HG03432 (cell line): Measurements from ENCODE around the gene GALNT11.

ENCODE experiments used
- ATAC-seq: cut with Tn5 transposase; IDR thresholded peaks from one replicate; pipeline ENCODE4 v1.9.1; 2021; ENCODE audit warnings: mild to moderate bottlenecking, moderate library complexity; ENCODE audit not compliant: unreplicated experiment

GALNT11 gene

DNA sequence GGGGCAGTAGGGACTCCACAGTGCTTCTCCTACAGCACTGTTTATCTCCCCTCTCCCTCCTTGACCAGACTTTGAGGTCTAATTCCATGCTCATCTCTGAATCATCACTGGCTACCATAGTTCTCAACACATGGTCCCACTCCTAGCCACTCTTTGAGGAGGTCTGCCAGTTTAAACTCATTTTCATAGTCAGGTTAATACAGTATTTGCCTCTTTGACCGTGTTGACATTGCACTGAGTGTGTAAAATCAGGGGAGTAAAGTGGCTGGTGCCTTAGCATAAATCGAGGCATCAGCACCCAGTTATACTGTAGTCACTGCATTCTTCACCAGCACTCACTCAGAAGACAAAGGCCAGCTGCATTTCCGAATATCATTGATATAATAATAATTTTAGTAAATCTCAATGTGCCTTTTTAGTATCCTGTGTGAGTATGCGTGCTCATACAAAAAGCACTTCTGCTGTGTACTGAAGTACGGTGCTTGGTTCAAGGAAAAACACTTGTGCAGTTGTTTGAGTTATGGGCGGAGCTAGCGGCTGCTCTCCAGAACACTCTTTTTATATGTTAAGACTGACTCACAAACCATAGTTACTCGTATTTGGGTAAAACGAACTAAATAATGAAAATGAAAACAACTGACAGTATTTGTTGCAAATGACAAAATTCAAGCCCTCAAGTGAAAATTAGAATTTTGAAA is 89.7 kb downstream of the GALNT11 start:
- no peak for ATAC-seq

DNA sequence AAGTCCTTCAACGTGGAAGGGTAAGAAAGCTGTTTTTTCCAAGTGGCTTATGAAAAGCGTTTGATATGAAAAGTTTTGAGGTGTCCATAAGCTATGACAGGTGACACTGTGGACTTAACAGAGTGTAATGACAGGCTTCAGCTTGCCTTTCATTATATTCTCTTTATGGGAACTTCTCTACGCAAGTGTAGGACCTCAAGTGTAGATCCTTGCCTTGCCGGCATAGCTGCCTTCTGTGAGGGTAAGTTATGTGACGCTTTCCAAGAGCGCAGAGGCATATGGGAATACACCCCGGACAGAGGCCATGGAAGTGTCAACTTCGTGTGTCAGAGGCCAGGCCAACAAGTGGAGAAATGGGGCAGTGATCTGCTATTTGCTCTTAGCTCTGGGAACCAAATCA is 91.9 kb downstream of the GALNT11 start:
- no peak for ATAC-seq

DNA sequence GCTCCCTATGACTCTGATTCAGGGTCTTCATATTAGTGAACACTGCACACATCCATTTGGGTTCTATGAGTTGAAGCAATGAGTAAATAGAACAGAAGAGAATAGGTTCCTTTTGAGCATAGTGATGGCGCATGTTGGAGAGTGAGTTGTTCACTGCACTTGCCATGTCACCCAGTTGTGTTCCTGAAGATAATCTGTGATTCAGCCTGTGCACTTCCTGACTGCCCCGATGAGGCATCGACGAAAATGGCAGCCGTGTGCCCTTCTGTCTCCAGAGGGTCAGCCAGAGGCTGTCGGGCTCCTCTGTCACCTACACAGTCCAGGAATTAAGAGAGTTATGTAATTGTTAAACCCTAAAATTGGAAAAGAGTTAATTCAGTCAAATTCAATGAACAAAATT is 94.7 kb downstream of the GALNT11 start:
- no peak for ATAC-seq

DNA sequence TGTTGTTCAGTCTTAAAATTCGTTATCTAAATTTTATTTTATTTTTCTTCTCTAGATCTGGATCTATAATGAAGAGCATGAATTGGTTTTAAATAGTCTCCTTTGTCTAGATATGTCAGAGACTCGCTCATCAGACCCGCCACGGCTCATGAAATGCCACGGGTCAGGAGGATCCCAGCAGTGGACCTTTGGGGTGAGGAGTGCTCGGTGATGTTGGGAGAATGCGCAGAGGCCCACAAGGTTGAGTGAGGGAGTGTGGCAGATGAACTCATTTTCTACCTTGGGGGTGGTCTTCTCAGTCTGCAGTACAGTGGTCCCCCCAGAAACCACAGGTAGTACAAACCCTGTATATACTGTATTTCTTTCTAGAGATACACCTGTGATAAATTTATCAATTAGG is 95.3 kb downstream of the GALNT11 start:
- no peak for ATAC-seq

DNA sequence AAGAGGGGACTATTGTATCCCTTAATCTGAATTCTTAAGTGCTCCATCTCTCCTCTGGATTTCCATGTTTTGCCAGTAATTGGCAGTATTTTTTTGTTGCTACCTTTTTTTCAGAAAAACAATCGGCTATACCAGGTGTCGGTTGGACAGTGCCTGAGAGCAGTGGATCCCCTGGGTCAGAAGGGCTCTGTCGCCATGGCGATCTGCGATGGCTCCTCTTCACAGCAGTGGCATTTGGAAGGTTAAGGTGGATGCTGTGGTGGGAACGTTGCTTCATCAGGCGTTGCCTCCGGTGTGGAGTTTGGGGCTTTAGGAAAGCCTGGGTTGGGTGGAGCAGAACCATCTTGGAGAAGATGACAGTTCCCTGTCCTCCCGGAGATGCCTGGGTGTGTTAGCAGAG is 96.0 kb downstream of the GALNT11 start:
- ATAC-seq = no peak

DNA sequence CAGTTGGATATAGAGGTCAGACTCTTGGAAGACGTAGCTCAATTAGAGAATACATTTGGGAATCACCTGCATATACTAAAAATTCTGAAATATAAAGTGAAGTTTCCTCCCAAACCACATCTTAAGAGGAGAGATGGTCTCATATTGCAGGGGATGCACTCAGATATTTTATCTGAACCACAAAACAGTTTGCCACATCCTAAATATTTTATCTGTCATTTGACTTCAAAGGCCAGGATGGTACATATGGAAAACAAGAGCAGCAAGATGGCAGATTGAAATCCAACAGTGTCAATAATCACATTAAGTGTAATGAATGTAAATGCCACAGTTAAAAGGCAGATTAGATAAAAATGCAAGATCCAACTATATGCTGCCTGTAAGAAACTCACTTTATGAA is 97.1 kb downstream of the GALNT11 start:
- no peak for ATAC-seq

DNA sequence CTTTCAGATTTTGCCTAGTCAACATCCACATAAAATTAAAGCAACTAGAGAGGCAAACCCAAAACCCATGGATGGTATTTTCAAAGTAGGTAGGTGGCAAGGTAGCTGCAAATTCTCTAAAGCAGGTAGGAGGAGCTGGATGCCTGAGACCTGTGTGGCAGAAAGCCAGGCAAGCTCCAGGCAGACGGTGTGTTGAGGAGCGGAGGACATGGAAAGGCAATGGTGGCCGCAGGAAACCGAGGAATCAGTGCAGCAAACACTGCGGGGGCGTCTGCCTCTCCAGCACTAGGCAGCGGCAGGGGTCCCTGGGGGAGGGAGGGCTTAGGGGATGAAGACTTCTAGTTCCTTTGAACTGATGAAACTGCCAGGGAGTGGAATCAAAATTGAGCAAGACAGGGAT is 101.3 kb downstream of the GALNT11 start:
- no peak for ATAC-seq

DNA sequence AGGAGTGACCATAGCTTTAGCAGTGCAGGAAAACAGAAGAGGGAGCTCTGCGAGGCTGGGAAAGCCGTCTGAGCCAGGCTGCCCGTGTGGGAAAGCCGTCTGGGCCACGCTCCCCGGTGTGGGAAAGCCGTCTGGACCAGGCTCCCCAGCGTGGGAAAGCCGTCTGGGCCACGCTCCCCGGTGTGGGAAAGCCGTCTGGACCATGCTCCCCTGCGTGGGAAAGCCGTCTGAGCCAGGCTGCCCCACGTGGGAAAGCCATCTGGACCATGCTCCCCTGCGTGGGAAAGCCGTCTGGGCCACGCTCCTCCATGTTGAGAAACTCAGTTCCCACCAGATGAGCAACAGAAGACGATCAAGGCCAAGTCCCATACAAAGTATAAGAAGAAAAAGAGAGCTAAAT is 101.8 kb downstream of the GALNT11 start:
- ATAC-seq = no peak

DNA sequence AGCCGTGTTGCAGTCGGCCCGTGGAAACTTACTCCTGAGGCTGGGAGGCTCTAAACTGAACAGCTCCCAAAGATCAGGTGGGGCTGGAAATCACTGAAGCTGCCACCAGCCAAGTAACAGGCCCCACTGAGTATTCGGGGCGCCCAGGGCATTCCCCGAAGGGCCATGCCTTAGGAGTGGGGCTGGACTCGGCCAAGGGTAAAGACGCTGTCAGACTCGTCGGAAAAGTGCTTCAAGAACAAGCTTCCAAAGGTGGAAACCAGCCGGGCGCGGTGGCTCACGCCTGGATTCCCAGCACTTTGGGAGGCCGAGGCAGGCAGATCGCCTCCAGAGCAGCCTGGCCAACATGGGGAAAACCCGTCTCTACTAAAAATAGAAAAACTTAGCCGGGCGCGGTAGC is 102.8 kb downstream of the GALNT11 start:
- no peak for ATAC-seq

DNA sequence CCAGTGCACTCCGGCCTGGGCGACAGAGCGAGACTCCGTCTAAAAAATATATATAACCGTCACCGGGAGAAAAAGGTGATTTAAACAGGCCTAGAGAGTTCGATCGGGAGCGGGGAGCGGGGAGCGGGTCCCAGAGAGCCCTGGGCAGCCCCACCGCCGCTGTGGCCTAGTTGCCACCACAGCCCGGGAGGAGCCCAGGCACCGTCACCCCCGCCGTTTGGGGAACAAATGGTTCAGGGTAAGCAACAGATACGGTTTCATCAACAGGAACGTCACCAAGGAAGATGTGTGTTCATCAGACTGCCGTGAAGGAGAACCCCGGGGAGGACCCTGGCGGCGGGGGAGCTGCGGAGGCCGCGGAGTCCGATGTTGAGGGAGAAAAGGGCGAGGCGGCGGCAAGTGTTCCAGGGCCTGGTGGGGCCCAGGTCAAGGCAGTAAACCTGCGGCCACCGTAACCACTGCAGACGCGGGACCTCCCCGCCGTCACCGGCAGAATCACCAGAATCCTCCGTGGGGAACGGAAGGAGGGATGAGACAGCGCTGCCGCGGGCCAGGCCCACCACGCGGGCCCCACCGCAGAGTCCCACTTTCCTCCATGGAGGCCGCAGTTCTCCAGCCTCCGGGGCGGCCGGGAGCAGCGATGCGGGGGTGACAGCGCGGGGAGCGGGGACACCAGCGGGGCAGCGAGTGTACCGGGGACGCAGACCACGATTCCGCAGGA is 103.4 kb downstream of the GALNT11 start:
- ATAC-seq = no peak

DNA sequence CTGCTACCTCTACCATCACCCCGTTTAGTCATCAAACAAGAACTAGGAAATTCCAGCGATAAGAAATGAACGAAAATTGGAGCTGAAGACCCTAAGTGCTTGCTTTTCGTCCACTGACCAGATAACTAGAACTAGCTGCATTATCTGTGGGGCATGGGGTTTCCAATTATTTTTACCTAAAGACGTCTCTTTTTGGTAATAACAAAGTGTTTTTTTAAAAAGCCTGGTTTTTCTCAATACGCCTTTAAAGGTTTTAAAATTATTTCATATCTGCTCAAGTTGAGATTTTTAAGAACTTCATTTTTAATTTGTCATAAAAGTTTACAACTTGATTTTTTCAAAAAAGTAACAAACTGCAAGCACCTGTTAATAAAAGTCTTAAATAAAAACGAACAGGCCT is 104.2 kb downstream of the GALNT11 start:
- no peak for ATAC-seq

DNA sequence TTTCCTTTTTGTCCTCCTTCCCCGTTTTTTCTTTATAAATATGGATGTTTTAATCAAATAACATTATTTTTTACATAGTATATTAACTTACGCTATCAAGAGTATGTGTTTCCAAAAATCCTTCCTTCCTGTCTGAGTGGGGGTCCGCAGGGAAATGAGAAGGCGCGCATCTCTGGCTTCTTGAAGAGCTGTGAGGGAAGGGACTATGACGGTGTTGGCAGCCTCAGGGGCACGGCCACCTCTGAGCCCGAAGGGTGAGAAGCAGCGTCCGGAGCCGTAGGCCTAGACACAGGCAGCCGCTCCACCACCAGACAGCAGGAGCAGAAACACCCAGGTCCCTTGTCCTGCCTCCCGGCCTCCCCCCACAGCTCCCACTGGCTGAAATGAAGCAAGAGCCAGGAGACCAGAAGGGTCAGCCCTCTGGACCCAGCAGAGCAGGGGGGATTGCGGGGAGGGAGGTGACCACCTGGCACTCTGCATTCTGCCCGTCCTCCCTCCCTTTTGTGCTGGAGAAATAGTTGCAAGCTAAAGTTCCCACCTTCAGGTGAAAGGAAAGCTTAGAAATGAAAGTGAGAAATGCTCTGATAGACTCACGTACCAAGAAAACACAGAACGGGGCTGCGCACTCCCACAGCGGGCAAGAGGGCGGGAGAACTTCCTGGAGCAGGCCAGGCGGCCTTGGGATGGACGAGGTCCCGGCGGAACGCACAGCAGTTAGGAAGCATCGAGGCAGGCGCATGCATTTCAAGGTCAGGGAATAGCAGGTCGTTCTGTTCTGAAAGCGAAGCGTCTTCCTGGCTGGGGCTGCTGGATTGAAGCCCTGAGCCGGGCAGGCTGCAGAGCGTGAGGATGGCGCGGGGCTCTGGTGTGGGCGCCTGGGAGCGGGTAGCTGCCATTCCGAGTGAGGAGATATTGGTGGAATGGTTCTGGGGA is 105.5 kb downstream of the GALNT11 start:
- no peak for ATAC-seq

DNA sequence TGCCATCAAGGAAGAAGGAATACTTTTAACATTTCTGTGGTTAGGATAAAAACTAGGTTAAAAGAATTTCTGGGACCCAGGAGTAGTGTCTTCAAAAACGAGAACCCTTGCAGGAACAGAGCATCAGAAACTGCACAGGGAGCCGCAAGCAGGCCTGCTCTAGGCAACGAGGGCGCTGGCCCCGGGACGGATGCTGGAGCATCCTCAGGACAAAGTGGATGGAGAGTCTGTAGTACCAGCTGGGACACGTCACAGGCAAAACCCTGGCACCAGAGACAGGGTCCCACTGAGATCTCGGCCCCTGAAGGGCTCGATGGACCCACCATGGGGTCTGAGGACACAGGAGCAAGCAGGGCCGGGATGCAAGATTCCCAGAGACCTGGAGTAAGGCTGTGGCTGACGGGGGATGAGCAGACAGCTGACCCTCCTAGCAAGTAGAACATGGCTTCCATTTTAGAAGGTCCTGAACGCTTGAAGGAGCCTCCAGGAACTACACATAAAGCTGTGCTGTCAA is 106.6 kb downstream of the GALNT11 start:
- ATAC-seq = no peak

DNA sequence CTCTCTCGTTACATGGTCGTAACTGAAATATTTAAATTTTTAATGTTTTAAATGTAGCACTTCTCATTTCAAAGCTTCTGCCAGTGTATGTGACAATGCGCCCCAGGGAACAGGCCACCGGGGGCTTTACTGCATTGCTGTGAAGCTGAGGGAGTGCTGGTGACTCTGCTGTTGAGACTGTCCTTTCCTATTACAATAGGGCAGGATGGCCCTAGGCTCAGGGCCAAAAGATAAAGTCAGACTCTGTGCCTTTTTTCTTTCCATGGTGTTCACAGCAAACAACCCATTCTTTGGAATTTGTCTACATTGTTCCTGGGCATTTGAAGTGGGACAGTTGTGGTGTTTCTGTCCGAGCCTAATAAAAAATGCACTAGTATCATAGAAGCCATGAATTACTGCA is 107.3 kb downstream of the GALNT11 start:
- ATAC-seq = no peak

DNA sequence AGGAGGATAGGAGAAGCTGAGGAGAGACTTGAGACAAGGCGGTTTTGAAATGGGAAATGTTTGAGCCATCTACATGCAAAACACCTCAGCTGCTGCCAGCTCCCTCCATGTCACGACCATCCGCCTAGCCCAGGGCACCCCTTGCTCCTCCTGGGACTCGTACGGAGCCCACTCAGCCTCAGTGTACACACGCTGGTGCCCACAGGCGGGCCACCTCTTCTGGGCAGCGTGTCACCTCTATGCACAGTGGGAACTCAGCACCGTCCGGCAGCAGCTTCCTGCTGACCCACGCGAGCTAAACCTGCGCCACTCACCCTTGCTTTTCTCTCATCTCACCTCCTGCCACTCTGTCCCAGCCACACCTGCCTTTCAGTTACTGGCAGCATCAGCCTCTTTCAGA is 108.3 kb downstream of the GALNT11 start:
- ATAC-seq = no peak

DNA sequence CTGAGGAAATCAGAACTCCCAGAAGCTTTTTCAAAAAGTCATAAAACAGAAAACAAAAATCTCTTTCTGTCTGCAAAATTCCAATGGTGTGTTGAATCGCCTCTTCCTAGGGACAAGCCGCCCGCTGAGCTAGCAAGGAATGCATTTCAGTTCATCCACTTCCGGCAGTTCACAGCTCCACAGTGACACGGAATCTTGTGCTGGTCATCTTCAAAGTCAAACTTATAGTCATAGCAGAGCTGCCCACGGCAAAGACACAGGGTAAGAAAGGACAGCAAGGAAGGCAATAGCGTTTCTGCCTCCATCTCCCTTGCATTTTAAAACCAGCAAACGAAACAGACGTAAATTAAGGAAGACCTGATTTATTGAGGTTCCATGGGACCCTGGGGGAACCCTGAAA is 111.2 kb downstream of the GALNT11 start:
- ATAC-seq = no peak

DNA sequence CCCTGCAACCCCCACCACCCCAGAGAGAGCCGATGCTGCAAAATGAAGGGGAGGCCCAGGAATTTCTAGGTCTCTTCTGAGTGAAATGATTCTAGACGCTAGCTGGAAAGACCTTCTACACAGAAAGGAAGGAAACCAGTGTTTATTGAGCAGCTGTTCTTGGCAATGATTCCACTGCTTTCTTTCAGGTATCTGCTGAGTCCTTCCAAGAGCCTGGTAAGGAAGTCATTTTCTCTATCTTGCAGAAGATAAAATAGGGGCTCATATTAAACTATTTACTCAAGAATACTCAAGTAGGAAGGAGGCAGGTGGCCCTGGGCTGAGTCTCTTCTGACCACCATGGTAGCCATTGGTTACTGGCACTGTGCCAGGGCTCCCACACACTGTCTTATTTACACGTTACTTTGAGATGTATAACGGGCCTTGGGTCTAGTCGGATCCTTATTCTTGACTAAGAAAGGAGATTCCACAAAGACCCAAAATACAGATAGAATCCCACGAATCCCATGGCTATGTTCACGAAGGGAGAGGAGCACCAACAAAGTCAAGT is 112.1 kb downstream of the GALNT11 start:
- no peak for ATAC-seq

DNA sequence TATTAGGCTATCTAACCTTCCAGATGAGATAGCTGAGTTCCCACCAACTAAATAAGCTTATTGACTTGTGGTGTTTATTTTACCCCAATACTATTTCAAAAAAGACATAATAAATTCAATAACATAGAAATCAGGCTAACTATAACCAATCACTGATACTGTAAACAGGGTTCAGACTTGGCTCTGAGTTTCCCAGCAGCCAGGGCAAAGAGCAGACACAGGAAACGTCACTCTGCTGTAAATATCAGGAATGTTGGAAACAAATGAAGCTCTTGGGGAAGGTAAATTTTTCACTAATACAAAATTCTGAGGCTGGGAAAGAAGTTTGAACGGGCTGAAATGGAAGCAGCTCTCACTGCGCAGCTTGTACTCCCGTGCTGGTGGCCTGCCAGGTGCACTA is 114.6 kb downstream of the GALNT11 start:
- no peak for ATAC-seq

DNA sequence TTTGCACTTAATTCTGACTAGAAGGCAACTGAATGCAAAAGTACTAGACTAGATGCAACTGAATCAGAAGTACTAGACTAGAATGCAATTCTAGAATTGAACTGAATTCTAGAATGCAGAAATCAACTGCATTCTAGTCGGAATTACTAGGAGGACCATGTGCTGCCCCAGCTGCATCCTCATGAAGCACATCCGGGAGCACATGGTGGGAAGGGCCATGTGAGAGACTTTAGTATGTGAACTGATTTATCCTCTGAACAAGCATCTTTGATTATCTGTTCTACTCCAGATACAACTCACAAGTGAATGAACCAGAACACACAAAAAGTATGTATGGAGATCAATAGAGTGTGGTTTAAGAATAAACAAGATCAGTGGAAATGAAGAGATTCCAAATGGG is 115.1 kb downstream of the GALNT11 start:
- ATAC-seq = no peak

DNA sequence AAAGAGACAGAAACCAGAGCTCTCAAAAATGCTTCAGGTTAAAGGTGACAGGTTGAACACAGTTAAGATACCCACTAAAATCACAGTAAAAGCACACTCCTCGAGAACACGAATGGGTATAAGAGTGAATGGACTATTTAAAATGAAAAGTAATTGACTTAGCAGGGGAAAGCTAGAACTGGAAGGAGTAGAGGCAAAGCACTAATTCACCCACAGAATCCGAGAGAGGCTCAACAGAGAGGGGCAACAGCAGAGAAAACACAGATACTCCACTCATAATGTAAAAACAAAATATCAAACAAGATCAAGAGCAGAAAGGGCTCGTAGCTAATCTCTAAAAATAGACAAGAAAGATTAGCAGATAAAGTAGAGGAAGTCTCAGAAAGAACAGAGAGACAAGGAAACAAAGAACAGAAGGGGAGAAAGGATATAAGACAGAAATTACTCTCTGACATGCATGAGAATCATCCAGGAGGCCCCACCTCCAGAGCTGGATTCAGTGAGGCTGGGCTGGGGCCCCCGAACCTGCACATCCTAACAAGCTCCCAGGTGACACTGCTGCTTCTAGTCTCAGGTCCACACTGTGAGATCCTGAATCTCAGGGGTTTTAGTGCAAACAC is 117.6 kb downstream of the GALNT11 start:
- ATAC-seq = no peak
